Osteocyte (in vitro differentiated cells): ENCODE results near the gene GPX7. TPM values are rescaled to one million over a fixed set of nuclear protein-coding genes. Genes with fewer than 3 reads are reported as not detected.

Experiments
- DNase-seq: peaks from one replicate; pipeline ENCODE4 v3.0.0; 2021; ENCODE audit warnings: mixed read lengths; ENCODE audit not compliant: unreplicated experiment; ENCODE audit errors: extremely low spot score
- H3K27ac Mint-ChIP-seq: one replicate; pipeline ENCODE4 v1.8.0; 2021; ENCODE audit warnings: mild to moderate bottlenecking, mixed read lengths; ENCODE audit not compliant: unreplicated experiment
- H3K27me3 Mint-ChIP-seq: one replicate; pipeline ENCODE4 v1.8.0; 2021; ENCODE audit warnings: mixed read lengths; ENCODE audit not compliant: unreplicated experiment
- H3K36me3 Mint-ChIP-seq: one replicate; pipeline ENCODE4 v1.8.0; 2021; ENCODE audit warnings: mixed read lengths; ENCODE audit not compliant: unreplicated experiment
- H3K4me1 Mint-ChIP-seq: one replicate; pipeline ENCODE4 v1.8.0; 2021; ENCODE audit warnings: mixed read lengths; ENCODE audit not compliant: unreplicated experiment
- H3K4me3 Mint-ChIP-seq: one replicate; pipeline ENCODE4 v1.8.0; 2021; ENCODE audit warnings: mild to moderate bottlenecking, moderate library complexity, mixed read lengths; ENCODE audit not compliant: unreplicated experiment
- H3K9me3 Mint-ChIP-seq: one replicate; pipeline ENCODE4 v1.8.0; 2021; ENCODE audit warnings: mixed read lengths; ENCODE audit not compliant: unreplicated experiment
- total RNA-seq: library from RNA; stranded (reverse); gene quantifications from 2 replicates; pipeline ENCODE4 v1.2.1, GENCODE V29; 2021
- TF ChIP-seq, protein P1 (sequence below): fragments of 200-600 bp; sonication (generic); IDR thresholded peaks from 2 replicates; pipeline ENCODE4 v1.5.0; 2021; ENCODE audit warnings: antibody characterized with exemption, mild to moderate bottlenecking, moderate library complexity

GPX7 gene
- total RNA-seq, 1 donor from 2014 or later: 36.1 TPM

DNA sequence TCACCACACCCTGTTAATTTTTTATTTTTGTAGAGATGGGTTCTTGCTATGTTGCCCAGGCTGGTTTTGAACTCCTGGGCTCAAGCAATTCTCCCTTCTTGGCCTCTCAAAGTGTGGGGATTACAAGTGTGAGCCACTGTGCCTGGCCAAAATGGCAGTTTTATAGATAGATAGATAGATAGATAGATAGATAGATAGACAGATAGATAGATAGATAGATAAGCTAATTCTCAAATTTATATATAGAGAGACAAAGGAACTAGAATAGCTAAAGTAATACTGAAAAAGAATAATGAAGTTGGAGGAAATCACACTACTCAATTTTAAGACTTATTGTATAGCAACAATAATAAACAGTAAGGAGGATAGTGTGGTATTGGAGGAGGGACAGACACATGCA lies 51.9 kb downstream of the GPX7 start:
- Mint-ChIP-seq H3K36me3 (no peaks in the 10 kb centered on the region), H3K4me1 (no peaks in the 10 kb centered on the region), H3K4me3 (no peak overlapping the region), H3K9me3 (no peaks in the 10 kb centered on the region), H3K27me3 (peaks cover 1% of the 10 kb centered on the region), H3K27ac (no peak overlapping the region)
- no peak for DNase-seq
- TF ChIP-seq, protein P1, sequence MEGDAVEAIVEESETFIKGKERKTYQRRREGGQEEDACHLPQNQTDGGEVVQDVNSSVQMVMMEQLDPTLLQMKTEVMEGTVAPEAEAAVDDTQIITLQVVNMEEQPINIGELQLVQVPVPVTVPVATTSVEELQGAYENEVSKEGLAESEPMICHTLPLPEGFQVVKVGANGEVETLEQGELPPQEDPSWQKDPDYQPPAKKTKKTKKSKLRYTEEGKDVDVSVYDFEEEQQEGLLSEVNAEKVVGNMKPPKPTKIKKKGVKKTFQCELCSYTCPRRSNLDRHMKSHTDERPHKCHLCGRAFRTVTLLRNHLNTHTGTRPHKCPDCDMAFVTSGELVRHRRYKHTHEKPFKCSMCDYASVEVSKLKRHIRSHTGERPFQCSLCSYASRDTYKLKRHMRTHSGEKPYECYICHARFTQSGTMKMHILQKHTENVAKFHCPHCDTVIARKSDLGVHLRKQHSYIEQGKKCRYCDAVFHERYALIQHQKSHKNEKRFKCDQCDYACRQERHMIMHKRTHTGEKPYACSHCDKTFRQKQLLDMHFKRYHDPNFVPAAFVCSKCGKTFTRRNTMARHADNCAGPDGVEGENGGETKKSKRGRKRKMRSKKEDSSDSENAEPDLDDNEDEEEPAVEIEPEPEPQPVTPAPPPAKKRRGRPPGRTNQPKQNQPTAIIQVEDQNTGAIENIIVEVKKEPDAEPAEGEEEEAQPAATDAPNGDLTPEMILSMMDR: no peak

DNA sequence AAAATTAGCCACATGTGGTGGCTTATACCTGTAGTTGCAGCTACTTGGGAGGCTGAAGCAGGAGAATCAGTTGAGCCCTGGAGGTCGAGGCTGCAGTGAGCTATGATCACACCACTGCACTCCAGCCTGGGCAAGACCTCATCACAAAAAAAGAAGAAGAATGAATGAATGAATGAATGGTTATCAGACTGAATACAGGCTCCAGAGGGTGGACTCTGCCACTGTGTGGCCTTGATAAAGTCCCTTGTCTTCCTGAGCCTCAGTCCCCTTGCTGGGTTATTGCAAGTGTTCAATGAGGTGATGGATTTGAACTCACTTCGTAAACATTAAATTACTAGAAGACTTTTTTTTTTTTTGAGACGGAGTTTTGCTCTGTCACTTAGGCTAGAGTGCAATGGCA lies 55.5 kb downstream of the GPX7 start:
- H3K27ac Mint-ChIP-seq: no peak overlapping the region
- no peak for DNase-seq
- no peak overlapping the region for H3K4me3 Mint-ChIP-seq
- H3K27me3 Mint-ChIP-seq: no peaks in the 10 kb centered on the region
- H3K4me1 Mint-ChIP-seq: peaks cover 14% of the 10 kb centered on the region
- H3K36me3 Mint-ChIP-seq: no peaks in the 10 kb centered on the region
- TF ChIP-seq, protein P1: no peak
- H3K9me3 Mint-ChIP-seq: no peaks in the 10 kb centered on the region

Other genes with a start within 250 kb of the GPX7 start
- gene CC2D1B, start 236.2 kb upstream of the GPX7 start, total RNA-seq: 40.4 and 44.0 TPM in 2 replicates
- 1.9 and 3.0 TPM in 2 replicates for gene ORC1, start 197.9 kb upstream of the GPX7 start, total RNA-seq
- 35.0 and 35.9 TPM in 2 replicates for gene PRPF38A, start 197.8 kb upstream of the GPX7 start, total RNA-seq
- gene TUT4, start 49.3 kb upstream of the GPX7 start, total RNA-seq: 53.7 and 56.4 TPM in 2 replicates
- gene SHISAL2A, start 30.8 kb downstream of the GPX7 start, total RNA-seq: not detected in 2 replicates
- gene COA7, start 96.0 kb downstream of the GPX7 start, total RNA-seq: 25.7 and 27.7 TPM in 2 replicates
- gene ZYG11B, start 124.1 kb downstream of the GPX7 start, total RNA-seq: 34.3 and 37.1 TPM in 2 replicates
- 0.21 and 0.30 TPM in 2 replicates for gene ZYG11A, start 240.4 kb downstream of the GPX7 start, total RNA-seq